GM20000 (cell line): ENCODE measurements around the gene IGIP.

Experiments used
- DNase-seq: peaks from one replicate; pipeline ENCODE4 v3.0.0; 2012; ENCODE audit warnings: low spot score
- TF ChIP-seq, protein P1 (sequence below): IDR thresholded peaks from 2 replicates; pipeline ENCODE4 v1.5.1; 2012; ENCODE audit warnings: mild to moderate bottlenecking, control low read depth; ENCODE audit errors: extremely low read depth, missing control alignments

Gene IGIP

GRCh38 chr5:140142246-140142645, 16.5 kb downstream of the IGIP start:
- DNase-seq, result no peak
- TF ChIP-seq, protein P1, sequence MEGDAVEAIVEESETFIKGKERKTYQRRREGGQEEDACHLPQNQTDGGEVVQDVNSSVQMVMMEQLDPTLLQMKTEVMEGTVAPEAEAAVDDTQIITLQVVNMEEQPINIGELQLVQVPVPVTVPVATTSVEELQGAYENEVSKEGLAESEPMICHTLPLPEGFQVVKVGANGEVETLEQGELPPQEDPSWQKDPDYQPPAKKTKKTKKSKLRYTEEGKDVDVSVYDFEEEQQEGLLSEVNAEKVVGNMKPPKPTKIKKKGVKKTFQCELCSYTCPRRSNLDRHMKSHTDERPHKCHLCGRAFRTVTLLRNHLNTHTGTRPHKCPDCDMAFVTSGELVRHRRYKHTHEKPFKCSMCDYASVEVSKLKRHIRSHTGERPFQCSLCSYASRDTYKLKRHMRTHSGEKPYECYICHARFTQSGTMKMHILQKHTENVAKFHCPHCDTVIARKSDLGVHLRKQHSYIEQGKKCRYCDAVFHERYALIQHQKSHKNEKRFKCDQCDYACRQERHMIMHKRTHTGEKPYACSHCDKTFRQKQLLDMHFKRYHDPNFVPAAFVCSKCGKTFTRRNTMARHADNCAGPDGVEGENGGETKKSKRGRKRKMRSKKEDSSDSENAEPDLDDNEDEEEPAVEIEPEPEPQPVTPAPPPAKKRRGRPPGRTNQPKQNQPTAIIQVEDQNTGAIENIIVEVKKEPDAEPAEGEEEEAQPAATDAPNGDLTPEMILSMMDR, result no peak

- no peak for DNase-seq
- TF ChIP-seq, protein P1, result no peak
Observed at GRCh38 chr5:140142856-140143255, 17.1 kb downstream of the IGIP start.

GRCh38 chr5:140143521-140144258, 18.0 kb downstream of the IGIP start:
- peak; percentile 2 for DNase-seq

GRCh38 chr5:140145256-140145655, 19.5 kb downstream of the IGIP start:
- no peak for DNase-seq
- TF ChIP-seq, protein P1, result no peak

More at GRCh38 chr5:140143521-140144258, 18.0 kb downstream of the IGIP start:
- TF ChIP-seq, protein P1, result no peak

- TF ChIP-seq, protein P1, result peak; percentile 61
- DNase-seq, result peak; percentile 84
Observed at GRCh38 chr5:140145818-140146522, 20.2 kb downstream of the IGIP start.

DNA sequence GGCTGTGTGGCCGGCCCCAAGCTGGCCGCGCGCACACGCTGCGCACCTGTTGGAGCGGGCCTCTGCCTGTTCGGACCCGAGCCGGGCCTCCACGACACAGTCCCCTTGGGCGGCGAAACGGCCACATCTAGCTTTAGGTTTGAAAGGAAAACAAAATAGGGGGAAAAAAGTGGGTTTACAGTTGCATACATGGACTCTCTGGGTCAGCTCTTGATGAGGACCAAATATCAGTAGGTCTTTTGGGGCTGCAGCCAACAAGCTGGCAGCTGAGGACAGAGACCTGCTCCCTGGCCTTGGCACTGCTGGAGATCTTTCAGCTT, 20.7 kb downstream of the IGIP start:
- TF ChIP-seq, protein P1, result no peak
- DNase-seq, result no peak

- TF ChIP-seq, protein P1, result no peak
Observed at GRCh38 chr5:140147460-140147859, 21.7 kb downstream of the IGIP start.

More at GRCh38 chr5:140147460-140147859, 21.7 kb downstream of the IGIP start:
- no peak for DNase-seq
